Parathyroid adenoma (tissue), 2 donors: ENCODE measurements around the gene IMPA2.

ENCODE experiments used
- H2AFZ ChIP-seq: fragments of 300-600 bp; sonication (generic); one replicate; pipeline ENCODE4 v1.7.0; 2017; ENCODE audit warnings: antibody characterized with exemption, mild to moderate bottlenecking
- H3K27ac ChIP-seq: fragments of 300-600 bp; sonication (generic); one replicate; pipeline ENCODE4 v1.7.0; 2017
- H3K27me3 ChIP-seq: fragments of 300-600 bp; sonication (generic); one replicate; pipeline ENCODE4 v1.7.0; 2017; ENCODE audit warnings: low read length; ENCODE audit not compliant: control insufficient read depth, insufficient read depth
- H3K36me3 ChIP-seq: fragments of 300-600 bp; sonication (generic); one replicate; pipeline ENCODE4 v1.7.0; 2017; ENCODE audit warnings: low read length; ENCODE audit not compliant: control insufficient read depth, insufficient read depth
- H3K4me1 ChIP-seq: fragments of 300-600 bp; sonication (generic); one replicate; pipeline ENCODE4 v1.7.0; 2017; ENCODE audit warnings: control low read depth
- H3K4me2 ChIP-seq: fragments of 300-600 bp; sonication (generic); one replicate; pipeline ENCODE4 v1.7.0; 2017; ENCODE audit warnings: low read length
- H3K4me3 ChIP-seq: fragments of 300-600 bp; sonication (generic); one replicate; pipeline ENCODE4 v1.7.0; 2017; ENCODE audit warnings: low read depth, low read length
- H3K79me2 ChIP-seq: fragments of 300-600 bp; sonication (generic); one replicate; pipeline ENCODE4 v1.7.0; 2017; ENCODE audit warnings: control low read depth
- H3K9ac ChIP-seq: fragments of 300-600 bp; sonication (generic); one replicate; pipeline ENCODE4 v1.7.0; 2017; ENCODE audit warnings: mild to moderate bottlenecking
- H3K9me3 ChIP-seq: fragments of 300-600 bp; sonication (generic); one replicate; pipeline ENCODE4 v1.7.0; 2017; ENCODE audit warnings: low read length; ENCODE audit not compliant: control insufficient read depth
- CTCF ChIP-seq: fragments of 300-600 bp; sonication (generic); IDR thresholded peaks from one replicate; pipeline ENCODE4 v1.7.0; 2017; ENCODE audit warnings: antibody characterized with exemption, mild to moderate bottlenecking
- donor health status: primary hyperparathyroidism.

Gene IMPA2

DNA sequence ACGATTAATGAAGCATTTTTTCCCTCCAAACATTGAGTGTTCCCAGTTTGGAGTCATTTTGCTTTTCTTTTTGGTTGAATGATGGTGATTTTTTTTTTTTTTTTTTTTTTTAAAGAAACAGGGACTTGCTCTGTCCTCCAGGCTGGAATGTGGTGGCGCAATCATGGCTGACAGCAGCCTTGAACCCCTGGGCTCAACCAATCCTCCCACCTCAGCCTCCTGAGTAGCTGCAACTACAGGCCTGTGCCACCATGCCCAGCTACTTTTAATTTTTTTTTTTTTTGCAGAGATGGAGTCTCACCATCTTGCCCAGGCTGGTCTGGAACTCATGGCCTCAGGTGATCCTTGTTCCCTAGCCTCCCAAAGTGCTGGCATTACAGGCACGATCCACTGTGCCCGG is 46.2 kb downstream of the IMPA2 start:
- no peak overlapping the region for H3K9ac ChIP-seq
- H3K79me2 ChIP-seq = no peaks in the 10 kb centered on the region
- H3K27ac ChIP-seq = no peak overlapping the region
- TF ChIP-seq CTCF = no peak
- no peak overlapping the region for H3K4me3 ChIP-seq
- no peak overlapping the region for H3K4me2 ChIP-seq
- no peaks in the 10 kb centered on the region for H3K27me3 ChIP-seq
- no peaks in the 10 kb centered on the region for H3K4me1 ChIP-seq
- H2AFZ ChIP-seq = no peak overlapping the region
- no peaks in the 10 kb centered on the region for H3K9me3 ChIP-seq
- H3K36me3 ChIP-seq = no peaks in the 10 kb centered on the region

- Histone ChIP-seq H3K4me2 (no peak overlapping the region), H3K36me3 (no peaks in the 10 kb centered on the region), H2AFZ (no peak overlapping the region), H3K27ac (no peak overlapping the region), H3K4me1 (no peaks in the 10 kb centered on the region), H3K9ac (no peak overlapping the region), H3K9me3 (no peaks in the 10 kb centered on the region), H3K27me3 (no peaks in the 10 kb centered on the region), H3K4me3 (no peak overlapping the region), H3K79me2 (no peaks in the 10 kb centered on the region)
- TF ChIP-seq CTCF = no peak
These were observed 46.8 kb downstream of the IMPA2 start for GRCh38 chr18:12028040-12028628.

- no peaks in the 10 kb centered on the region for H3K36me3 ChIP-seq
- no peaks in the 10 kb centered on the region for H3K27me3 ChIP-seq
- no peak overlapping the region for H3K4me3 ChIP-seq
- H3K4me2 ChIP-seq = no peak overlapping the region
- H3K9ac ChIP-seq = no peak overlapping the region
- no peaks in the 10 kb centered on the region for H3K9me3 ChIP-seq
- H2AFZ ChIP-seq = no peak overlapping the region
- no peaks in the 10 kb centered on the region for H3K79me2 ChIP-seq
- no peak overlapping the region for H3K27ac ChIP-seq
- no peak for TF ChIP-seq CTCF
- no peaks in the 10 kb centered on the region for H3K4me1 ChIP-seq
These were observed 47.4 kb downstream of the IMPA2 start for GRCh38 chr18:12028674-12029073.

DNA sequence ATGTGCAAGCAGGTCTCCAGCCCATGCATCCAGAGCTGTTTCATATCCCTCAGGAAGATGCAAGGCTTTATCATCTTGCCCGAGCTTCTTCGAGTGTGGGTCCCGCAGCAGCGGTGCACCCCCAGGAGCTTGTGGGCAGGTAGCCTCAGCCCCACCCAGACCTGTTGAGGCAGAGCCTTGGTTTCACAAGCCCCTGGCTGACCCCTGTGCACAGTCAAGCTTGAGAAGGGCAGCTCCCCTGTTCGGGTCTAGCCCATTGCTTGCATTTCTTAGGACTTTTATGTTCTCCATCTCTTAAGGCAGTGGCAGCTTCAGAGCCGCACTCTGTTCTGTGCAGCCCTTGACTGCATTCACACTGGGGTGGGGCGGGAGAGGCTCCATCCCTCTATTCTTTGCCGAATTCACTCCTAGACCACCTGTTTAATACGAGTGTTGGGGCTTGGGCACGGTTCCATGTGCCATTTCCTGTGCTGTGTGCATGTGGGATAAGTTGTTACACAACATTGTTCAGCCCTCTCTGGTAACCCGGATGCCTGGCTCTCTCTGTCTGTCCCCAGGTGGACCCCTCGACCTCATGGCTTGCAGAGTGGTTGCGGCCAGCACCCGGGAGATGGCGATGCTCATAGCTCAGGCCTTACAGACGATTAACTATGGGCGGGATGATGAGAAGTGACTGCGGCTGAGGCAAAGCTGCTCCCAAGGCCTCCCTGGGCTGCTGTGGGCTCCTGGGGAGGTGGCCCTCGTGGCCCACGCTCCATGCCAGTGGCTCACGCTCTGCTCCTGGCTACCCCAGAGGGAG is 48.7 kb downstream of the IMPA2 start:
- Histone ChIP-seq H3K9ac (no peak overlapping the region), H2AFZ (no peak overlapping the region), H3K4me3 (no peak overlapping the region), H3K9me3 (no peaks in the 10 kb centered on the region), H3K4me2 (no peak overlapping the region), H3K27ac (no peak overlapping the region), H3K36me3 (no peaks in the 10 kb centered on the region), H3K27me3 (no peaks in the 10 kb centered on the region), H3K4me1 (no peaks in the 10 kb centered on the region), H3K79me2 (no peaks in the 10 kb centered on the region)
- TF ChIP-seq CTCF = no peak

DNA sequence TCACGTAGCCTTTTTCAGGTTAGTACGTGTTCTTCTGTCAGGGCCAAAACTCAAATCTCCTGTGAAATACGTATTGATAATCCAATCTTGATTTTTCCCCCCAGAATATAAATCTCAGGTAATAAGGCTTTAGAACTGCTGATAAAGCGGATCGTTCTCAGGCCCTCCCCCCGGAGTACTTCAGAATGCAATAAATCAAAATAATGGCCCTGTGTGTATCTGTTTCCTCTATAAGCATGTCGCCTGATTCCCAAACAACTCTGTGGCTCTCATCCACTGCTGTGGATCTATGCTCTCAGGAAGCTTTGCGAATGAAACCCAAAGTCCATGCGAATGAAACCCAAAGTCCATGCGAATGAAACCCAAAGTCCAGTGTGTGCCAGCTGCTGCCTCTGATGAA is 49.4 kb downstream of the IMPA2 start:
- Histone ChIP-seq H3K9ac (no peak overlapping the region), H3K9me3 (no peaks in the 10 kb centered on the region), H3K27me3 (no peaks in the 10 kb centered on the region), H3K36me3 (no peaks in the 10 kb centered on the region), H3K4me2 (no peak overlapping the region), H3K79me2 (no peaks in the 10 kb centered on the region), H3K4me1 (no peaks in the 10 kb centered on the region), H3K4me3 (no peak overlapping the region), H3K27ac (no peak overlapping the region), H2AFZ (no peak overlapping the region)
- no peak for TF ChIP-seq CTCF
